Uterus (tissue), 2 donors: Measurements from ENCODE around the gene ADCY5.

ENCODE experiments used
- CTCF ChIP-seq, 4 experiments: fragments of 200-600 bp in 2 of 4; fragments of 450-650 bp in 2 of 4; sonication (generic) in 2 of 4; IDR thresholded peaks; one replicate each; pipeline ENCODE4 v1.5.1; 2016 to 2019; ENCODE audit warnings: antibody characterized with exemption in 4 of 4, mild to moderate bottlenecking in 2 of 4, moderate library complexity in 1 of 4
- POLR2A ChIP-seq, 2 donors: fragments of 450-650 bp; IDR thresholded peaks; one replicate each; pipeline ENCODE4 v1.6.1; 2016; ENCODE audit warnings: antibody characterized with exemption in 2 of 2, mild to moderate bottlenecking in 1 of 2, moderate library complexity in 1 of 2

- no peak for TF ChIP-seq POLR2A (IDR thresholded peaks at IDR 0.05)
- TF ChIP-seq CTCF (IDR thresholded peaks at IDR 0.05), result no peak
These were observed 163.4 kb downstream of the ADCY5 start for GRCh38 chr3:123285479-123285878.
